BLaER1 treated with 17β-estradiol and CSF1 and Interleukin-3, amounts not matched to agents 10 nM and 100 nM (cell line): ENCODE data around the gene TSPOAP1.

Experiments used
- H3K27ac ChIP-seq, 11 experiments: shearing (Covaris generic); formaldehyde crosslinking; 2 replicates each; pipeline ENCODE4 v1.8.1; 2022
- H3K27me3 ChIP-seq, 11 experiments: shearing (Covaris generic); formaldehyde crosslinking; 2 replicates each; pipeline ENCODE4 v1.8.1; 2022
- H3K36me3 ChIP-seq, 11 experiments: shearing (Covaris generic); formaldehyde crosslinking; 2 replicates each; pipeline ENCODE4 v1.8.1; 2022
- H3K4me1 ChIP-seq, 10 experiments: shearing (Covaris generic); formaldehyde crosslinking; 2 replicates each; pipeline ENCODE4 v1.8.1; 2022
- H3K4me2 ChIP-seq, 11 experiments: shearing (Covaris generic); formaldehyde crosslinking; 2 replicates each; pipeline ENCODE4 v1.8.1; 2022
- H3K4me3 ChIP-seq, 10 experiments: shearing (Covaris generic); formaldehyde crosslinking; 2 replicates each; pipeline ENCODE4 v1.8.1; 2022
- H3K9ac ChIP-seq, 11 experiments: shearing (Covaris generic); formaldehyde crosslinking; 2 replicates each; pipeline ENCODE4 v1.8.1; 2022
- H3K9me3 ChIP-seq, 11 experiments: shearing (Covaris generic); formaldehyde crosslinking; replicated peaks in 1 of 11; 2 replicates each; pipeline ENCODE4 v1.8.1; 2022
- H4K20me1 ChIP-seq, 11 experiments: shearing (Covaris generic); formaldehyde crosslinking; 2 replicates each; pipeline ENCODE4 v1.8.1; 2022
- Cebpa-rat ChIP-seq, 11 experiments: shearing (Covaris generic); IDR thresholded peaks; 2 replicates each; pipeline ENCODE4 v1.8.1; 2022

TSPOAP1 gene

GRCh38 chr17:58320570-58321323 lies 7.8 kb downstream of the TSPOAP1 start:
- peak overlapping the region in 2 of 11 experiments; percentile 5 to 24; a peak in 1 of 22 replicates for H3K4me2 ChIP-seq
- H3K9me3 ChIP-seq, result no peaks in the 10 kb centered on the region
- peaks cover 0 to 20% (median 11%) of the 10 kb centered on the region in 11 experiments; a peak in 10 of 22 replicates for H3K27me3 ChIP-seq
- no peak overlapping the region; a peak in 1 of 22 replicates for H3K9ac ChIP-seq
- H3K4me3 ChIP-seq, result no peak overlapping the region
- H3K4me1 ChIP-seq, result peaks cover 30 to 78% (median 70%) of the 10 kb centered on the region in 10 experiments
- peaks cover 0 to 49% (median 12%) of the 10 kb centered on the region in 11 experiments; a peak in 15 of 22 replicates for H4K20me1 ChIP-seq
- H3K36me3 ChIP-seq, result peaks cover 0 to 73% (median 38%) of the 10 kb centered on the region in 11 experiments; a peak in 18 of 22 replicates
- no peak for TF ChIP-seq Cebpa-rat (IDR thresholded peaks at IDR 0.05)
- no peak overlapping the region for H3K27ac ChIP-seq

- TF ChIP-seq Cebpa-rat (IDR thresholded peaks at IDR 0.05), result no peak
- Histone ChIP-seq H3K36me3 (peaks cover 0 to 78% (median 43%) of the 10 kb centered on the region in 11 experiments; a peak in 18 of 22 replicates), H3K9me3 (no peaks in the 10 kb centered on the region), H3K27me3 (peaks cover 0 to 15% (median 10%) of the 10 kb centered on the region in 11 experiments; a peak in 10 of 22 replicates), H3K4me3 (no peak overlapping the region), H4K20me1 (peaks cover 0 to 43% (median 6%) of the 10 kb centered on the region in 11 experiments; a peak in 14 of 22 replicates), H3K4me1 (peaks cover 24 to 78% (median 66%) of the 10 kb centered on the region in 10 experiments), H3K9ac (no peak overlapping the region), H3K4me2 (no peak overlapping the region), H3K27ac (no peak overlapping the region)
These were observed 8.4 kb downstream of the TSPOAP1 start for GRCh38 chr17:58320163-58320558.

DNA sequence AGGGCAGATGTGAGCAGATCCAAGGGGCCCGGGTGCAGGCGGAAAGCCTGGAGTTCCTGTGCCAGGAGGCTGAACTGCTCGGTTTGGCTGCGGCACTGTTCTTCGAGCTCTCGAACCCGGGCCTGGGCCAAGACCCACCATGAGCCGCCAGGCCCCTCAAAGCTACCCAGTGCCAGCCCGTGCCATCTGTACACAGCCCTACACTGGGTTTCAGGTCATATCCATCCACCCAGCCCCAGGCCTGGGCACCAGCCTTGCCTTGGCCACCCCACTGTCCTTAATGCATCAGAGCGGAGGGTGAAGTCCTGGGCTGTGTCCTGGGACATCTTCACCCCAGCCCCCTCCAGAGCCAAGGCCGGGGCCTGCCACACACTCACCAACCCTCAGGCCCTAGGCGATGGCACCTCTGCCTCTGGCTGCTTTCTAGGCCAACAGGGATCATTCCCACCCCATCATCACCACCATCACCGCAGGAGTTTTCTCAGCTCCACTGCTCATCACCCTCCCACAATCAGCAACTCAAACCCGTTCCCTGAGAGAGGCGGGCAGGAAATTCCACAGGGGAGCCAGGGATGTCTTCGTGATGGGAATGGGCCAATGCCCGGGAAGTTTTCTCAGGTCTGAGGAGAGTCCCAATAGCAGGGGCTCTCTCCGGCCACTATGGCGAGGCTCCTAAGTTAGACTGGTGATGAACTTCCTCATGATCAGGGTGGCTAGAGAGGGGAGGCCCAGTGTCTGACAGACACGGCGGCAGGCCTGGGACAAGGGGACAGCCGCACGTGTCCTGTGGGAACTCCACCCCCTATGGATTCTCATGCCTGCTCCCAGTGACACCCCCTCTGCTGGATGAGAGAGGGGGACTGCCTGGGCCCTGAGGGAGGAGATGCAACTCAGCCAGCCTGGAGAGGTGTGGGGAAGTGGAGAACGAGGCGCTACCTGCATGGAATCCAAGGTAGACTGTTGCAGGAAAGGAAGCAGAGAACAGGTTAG lies 9.1 kb downstream of the TSPOAP1 start:
- Histone ChIP-seq H3K27me3 (peaks cover 0 to 8% (median 3%) of the 10 kb centered on the region in 11 experiments; a peak in 9 of 22 replicates), H4K20me1 (peaks cover 0 to 37% (median 0%) of the 10 kb centered on the region in 11 experiments; a peak in 7 of 22 replicates), H3K9ac (peak overlapping the region in 4 of 11 experiments; percentile 21 to 63 (median 45); a peak in 2 of 22 replicates), H3K27ac (peak overlapping the region in 7 of 11 experiments; percentile 14 to 73 (median 59); a peak in 10 of 22 replicates), H3K4me1 (peaks cover 17 to 78% (median 64%) of the 10 kb centered on the region in 10 experiments; a peak in 19 of 20 replicates), H3K4me2 (peak overlapping the region in 2 of 11 experiments; percentile 55 to 74; a peak in 2 of 22 replicates), H3K4me3 (no peak overlapping the region), H3K36me3 (peaks cover 0 to 85% (median 49%) of the 10 kb centered on the region in 11 experiments; a peak in 18 of 22 replicates), H3K9me3 (no peaks in the 10 kb centered on the region)
- TF ChIP-seq Cebpa-rat (IDR thresholded peaks at IDR 0.05), result no peak

DNA sequence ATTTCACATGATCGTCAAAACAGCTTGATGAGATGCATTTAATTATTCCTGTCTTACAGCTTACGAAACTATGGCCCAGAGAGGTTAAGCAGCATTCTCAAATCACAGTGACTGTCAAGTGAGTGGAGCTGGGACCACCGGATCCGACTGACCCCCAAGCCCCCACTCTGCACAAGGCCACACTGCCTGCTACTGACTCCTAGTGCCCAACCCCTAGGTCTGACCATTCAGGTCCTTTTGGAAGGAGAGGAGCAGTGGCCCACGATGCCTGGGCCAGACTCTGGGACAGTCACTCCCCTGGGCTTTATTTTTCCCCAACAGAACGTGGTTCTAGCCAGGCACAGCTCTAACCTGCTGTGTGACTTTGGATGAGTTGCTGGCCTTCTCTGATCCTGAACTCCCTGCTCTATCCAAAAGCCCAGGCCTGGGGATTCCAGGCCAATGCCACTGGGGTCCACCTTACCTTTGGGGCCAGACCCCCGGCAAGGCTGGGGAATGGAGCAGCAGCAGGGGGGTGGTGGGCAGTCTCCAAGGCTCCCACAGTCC lies 9.9 kb downstream of the TSPOAP1 start:
- Histone ChIP-seq H3K36me3 (peaks cover 0 to 92% (median 51%) of the 10 kb centered on the region in 11 experiments; a peak in 18 of 22 replicates), H3K27me3 (0 out of 22 replicates have a peak, but pooled peaks cover 0 to under 1% (median 0%) of the 10 kb centered on the region in 11 experiments), H3K4me2 (peak overlapping the region in 4 of 11 experiments; percentile 55 to 74 (median 58); a peak in 5 of 22 replicates), H3K4me1 (peaks cover 9 to 78% (median 64%) of the 10 kb centered on the region in 10 experiments; a peak in 19 of 20 replicates), H3K27ac (peak overlapping the region in 6 of 11 experiments; percentile 51 to 73 (median 62); a peak in 12 of 22 replicates), H4K20me1 (peaks cover 0 to 29% (median 0%) of the 10 kb centered on the region in 11 experiments; a peak in 4 of 22 replicates), H3K9ac (peak overlapping the region in 8 of 11 experiments; percentile 21 to 63 (median 40); a peak in 7 of 22 replicates), H3K4me3 (no peak overlapping the region), H3K9me3 (no peaks in the 10 kb centered on the region)
- TF ChIP-seq Cebpa-rat (IDR thresholded peaks at IDR 0.05), result no peak

GRCh38 chr17:58318065-58318481 lies 10.5 kb downstream of the TSPOAP1 start:
- H3K4me2 ChIP-seq, result peak overlapping the region; percentile 5 to 74 (median 60); a peak in 20 of 22 replicates
- peak overlapping the region in 8 of 11 experiments; percentile 23 to 73 (median 56); a peak in 15 of 22 replicates for H3K27ac ChIP-seq
- peaks cover 0 to 93% (median 47%) of the 10 kb centered on the region in 11 experiments; a peak in 18 of 22 replicates for H3K36me3 ChIP-seq
- H4K20me1 ChIP-seq, result peaks cover 0 to 23% (median 0%) of the 10 kb centered on the region in 11 experiments; a peak in 3 of 22 replicates
- H3K9me3 ChIP-seq, result no peaks in the 10 kb centered on the region
- H3K27me3 ChIP-seq, result no peaks in the 10 kb centered on the region
- no peak for TF ChIP-seq Cebpa-rat (IDR thresholded peaks at IDR 0.05)
- H3K4me1 ChIP-seq, result peaks cover 9 to 77% (median 63%) of the 10 kb centered on the region in 10 experiments; a peak in 19 of 20 replicates
- no peak overlapping the region; a peak in 1 of 20 replicates for H3K4me3 ChIP-seq
- peak overlapping the region in 10 of 11 experiments; percentile 24 to 63 (median 40); a peak in 15 of 22 replicates for H3K9ac ChIP-seq

DNA sequence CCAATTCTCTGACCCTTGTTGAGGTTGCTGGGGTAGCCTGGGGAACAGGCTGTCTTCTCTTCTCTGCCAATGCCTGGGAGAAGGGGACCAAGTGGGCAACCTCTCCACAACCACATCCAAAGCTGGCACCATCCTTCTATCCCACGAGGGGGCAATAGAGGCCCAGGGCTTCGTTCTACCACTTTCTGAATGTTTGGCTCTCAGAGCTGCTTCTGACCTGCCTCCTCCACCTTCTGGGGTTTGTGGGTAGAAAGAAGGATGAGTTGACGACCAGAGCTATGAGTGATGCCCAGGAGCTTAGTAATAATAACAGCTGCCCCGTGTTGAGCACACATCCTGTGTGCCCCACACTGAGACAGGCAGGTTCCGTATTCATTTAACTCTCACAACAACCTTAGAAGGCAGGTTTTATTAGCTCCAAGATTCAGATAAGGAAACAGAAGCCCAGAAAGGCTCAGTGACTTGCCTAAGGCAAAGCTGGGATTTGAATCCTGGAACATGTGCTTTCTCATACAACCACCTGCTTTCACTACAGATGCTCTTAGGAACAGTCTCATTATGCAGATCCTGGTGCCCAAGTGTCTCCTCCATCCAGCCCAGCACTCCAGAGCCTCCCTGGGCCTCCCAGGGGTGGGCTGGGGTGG lies 11.1 kb downstream of the TSPOAP1 start:
- Histone ChIP-seq H3K9ac (peak overlapping the region in 10 of 11 experiments; percentile 24 to 63 (median 46); a peak in 17 of 22 replicates), H3K27me3 (no peaks in the 10 kb centered on the region), H4K20me1 (peaks cover 0 to 18% (median 0%) of the 10 kb centered on the region in 11 experiments; a peak in 3 of 22 replicates), H3K4me3 (no peak overlapping the region), H3K4me1 (peaks cover 9 to 74% (median 58%) of the 10 kb centered on the region in 10 experiments; a peak in 19 of 20 replicates), H3K36me3 (peaks cover 0 to 89% (median 43%) of the 10 kb centered on the region in 11 experiments; a peak in 18 of 22 replicates), H3K27ac (peak overlapping the region in 8 of 11 experiments; percentile 34 to 73 (median 58); a peak in 16 of 22 replicates), H3K9me3 (no peaks in the 10 kb centered on the region), H3K4me2 (peak overlapping the region; percentile 5 to 74 (median 60); a peak in 21 of 22 replicates)
- no peak for TF ChIP-seq Cebpa-rat (IDR thresholded peaks at IDR 0.05)
